ENCODE data around the gene EVX2. TPM values are rescaled to one million over a fixed set of nuclear protein-coding genes. Genes with fewer than 3 reads are reported as not detected.

Gene EVX2
- polyA plus RNA-seq, 4 donors = not detected

DNA sequence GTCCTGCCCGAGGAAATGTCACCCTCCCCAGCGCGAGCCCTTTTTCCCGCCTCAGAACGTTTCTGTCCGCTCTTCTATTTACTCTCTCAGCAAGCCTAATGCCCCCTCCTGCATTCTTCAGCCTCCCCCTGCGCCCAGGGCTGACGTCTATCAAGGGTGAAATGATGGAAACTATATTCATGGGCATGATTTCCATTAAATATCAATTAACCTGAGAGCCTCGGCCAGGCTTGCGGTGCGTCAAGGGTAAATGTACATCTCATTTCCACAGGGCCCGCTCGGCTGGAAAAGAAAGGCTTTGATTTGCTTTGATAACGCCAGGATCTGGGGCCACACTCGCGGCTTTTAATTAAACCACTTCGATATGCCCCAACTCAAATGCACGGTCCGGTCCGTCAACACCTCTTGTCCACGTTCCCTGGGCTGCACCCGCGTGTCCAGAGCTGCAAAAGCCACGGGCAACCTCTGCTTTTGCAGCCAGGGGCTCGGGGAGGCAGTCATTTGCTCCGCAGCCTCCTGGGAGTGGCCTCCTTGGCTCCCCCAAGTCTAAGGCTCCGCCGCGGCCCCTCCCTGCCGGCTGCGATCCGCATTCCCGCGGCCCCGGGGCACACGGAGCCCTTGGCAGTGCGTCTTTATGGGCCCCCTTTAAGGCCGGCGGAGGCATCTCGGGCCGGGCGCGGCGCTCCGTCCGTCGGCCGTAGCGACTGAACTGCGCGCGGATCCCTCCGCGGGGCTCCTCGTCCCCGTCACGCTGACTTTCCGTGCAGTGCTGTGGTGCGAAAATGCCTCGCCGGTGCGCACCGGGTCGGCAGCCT lies 45.4 kb upstream of the EVX2 start, which contains the start of gene HOXD8:
Gene HOXD8, plus strand, starts transcription at position 724 of the 815 bp plus-strand sequence. CDS start 662 bp downstream, outside the sequence.
- 3 to 5% (median 4%) methylated on average over 59 to 64 of the region's 64 CpGs for WGBS, 3 donors
- peak within 1 kb of the TSS in 2 of 3 donors; percentile 75 to 77 for H3K27ac ChIP-seq (ENCODE audit: low read depth in 1 of 3, low read length in 2 of 3)
- peak within 1 kb of the TSS; percentile 41 to 45 (median 44) for H3K4me3 ChIP-seq (ENCODE audit: low read depth in 1 of 3, low read length in 3 of 3)
- H3K27me3 ChIP-seq (ENCODE audit: control insufficient read depth in 3 of 3, insufficient read depth in 3 of 3, low read length in 3 of 3) = peaks cover 7 to 91% (median 37%) of the 10 kb centered on the region in 3 donors
- FAIRE-seq (no peak), DNase-seq (peak in 1 of 2 donors; percentile 76)
- peaks cover 0 to 2% (median 2%) of the 10 kb centered on the region in 3 donors for H3K4me1 ChIP-seq (ENCODE audit: control insufficient read depth in 3 of 3, insufficient read depth in 2 of 3, low read depth in 1 of 3, low read length in 2 of 3)
- H3K36me3 ChIP-seq (ENCODE audit: control insufficient read depth in 3 of 3, insufficient read depth in 2 of 3, low read depth in 1 of 3, low read length in 3 of 3) = no peaks in the 10 kb centered on the region
- H3K9me3 ChIP-seq (ENCODE audit: control insufficient read depth in 2 of 2, insufficient read depth in 1 of 2, low read depth in 1 of 2, low read length in 1 of 2) = no peaks in the 10 kb centered on the region

DNA sequence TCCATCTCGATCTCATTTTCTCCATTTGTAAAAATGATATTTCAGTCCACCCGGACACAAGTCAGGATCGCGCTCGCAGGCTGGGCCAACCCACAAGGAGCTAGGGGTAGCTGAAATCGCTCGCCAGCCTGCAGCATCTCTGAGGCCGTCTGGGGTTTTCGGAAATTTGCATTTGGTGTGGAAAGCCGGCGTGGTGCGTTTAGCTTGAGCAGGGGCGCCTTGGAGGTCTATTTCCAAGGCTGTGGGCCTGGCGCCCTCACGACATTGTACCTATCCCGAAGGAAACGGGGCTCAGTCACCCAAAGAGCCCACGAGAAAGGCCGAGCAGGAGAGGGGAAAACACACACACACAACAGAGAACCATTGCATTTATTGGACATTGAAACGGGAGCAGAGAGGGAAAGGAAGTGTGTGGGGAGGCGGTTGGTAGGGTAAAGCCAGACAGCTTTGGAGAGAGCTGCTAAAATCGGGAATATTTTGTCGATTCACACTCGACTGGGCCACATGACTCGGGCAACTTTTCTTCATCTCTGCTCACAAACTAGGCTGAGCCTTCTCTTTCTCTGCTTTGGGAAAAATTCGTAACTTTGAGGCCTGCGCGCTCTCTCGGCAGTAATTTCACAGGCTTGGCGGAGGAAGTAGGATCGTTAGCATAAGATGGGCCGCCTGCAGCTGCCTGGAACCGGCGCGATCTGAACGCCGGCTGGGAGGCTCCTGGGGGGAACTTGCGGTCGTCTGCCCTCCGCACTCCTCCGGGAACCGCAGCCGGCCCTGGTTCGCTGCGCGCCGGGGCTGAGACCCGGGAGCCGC lies 44.6 kb upstream of the EVX2 start:
- DNase-seq = peak in 1 of 2 donors; percentile 55
- 6 to 13% (median 11%) methylated on average over 45 to 49 of the region's 49 CpGs for WGBS, 3 donors
- Histone ChIP-seq H3K4me3 (ENCODE audit: low read depth in 1 of 3, low read length in 3 of 3) (peak overlapping the region in 1 of 3 donors; percentile 41), H3K27me3 (ENCODE audit: control insufficient read depth in 3 of 3, insufficient read depth in 3 of 3, low read length in 3 of 3) (peaks cover 7 to 91% (median 39%) of the 10 kb centered on the region in 3 donors), H3K27ac (ENCODE audit: low read depth in 1 of 3, low read length in 2 of 3) (peak overlapping the region in 2 of 3 donors; percentile 17 to 77), H3K4me1 (ENCODE audit: control insufficient read depth in 3 of 3, insufficient read depth in 2 of 3, low read depth in 1 of 3, low read length in 2 of 3) (peaks cover 0 to 2% (median 2%) of the 10 kb centered on the region in 3 donors), H3K36me3 (ENCODE audit: control insufficient read depth in 3 of 3, insufficient read depth in 2 of 3, low read depth in 1 of 3, low read length in 3 of 3) (no peaks in the 10 kb centered on the region), H3K9me3 (ENCODE audit: control insufficient read depth in 2 of 2, insufficient read depth in 1 of 2, low read depth in 1 of 2, low read length in 1 of 2) (no peaks in the 10 kb centered on the region)
- FAIRE-seq = no peak

DNA sequence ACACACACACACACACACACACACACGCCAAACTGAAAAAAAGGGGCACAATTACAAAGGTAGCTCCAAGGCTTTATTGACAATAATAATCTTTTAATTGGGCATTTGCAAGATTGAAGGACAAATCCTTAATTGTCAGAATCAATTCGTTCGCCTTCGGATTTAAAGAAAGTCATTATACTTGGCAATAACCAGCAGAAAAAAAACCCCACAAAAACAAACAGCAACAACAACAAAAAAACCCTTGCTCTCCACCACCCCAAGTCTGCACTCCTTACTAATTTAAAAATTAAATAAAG lies 44.0 kb upstream of the EVX2 start:
- no peak overlapping the region for H3K27ac ChIP-seq (ENCODE audit: low read depth in 1 of 3, low read length in 2 of 3)
- H3K36me3 ChIP-seq (ENCODE audit: control insufficient read depth in 3 of 3, insufficient read depth in 2 of 3, low read depth in 1 of 3, low read length in 3 of 3) = no peaks in the 10 kb centered on the region
- H3K9me3 ChIP-seq (ENCODE audit: control insufficient read depth in 2 of 2, insufficient read depth in 1 of 2, low read depth in 1 of 2, low read length in 1 of 2) = no peaks in the 10 kb centered on the region
- peaks cover 10 to 90% (median 42%) of the 10 kb centered on the region in 3 donors for H3K27me3 ChIP-seq (ENCODE audit: control insufficient read depth in 3 of 3, insufficient read depth in 3 of 3, low read length in 3 of 3)
- H3K4me1 ChIP-seq (ENCODE audit: control insufficient read depth in 3 of 3, insufficient read depth in 2 of 3, low read depth in 1 of 3, low read length in 2 of 3) = peaks cover 0 to 2% (median 2%) of the 10 kb centered on the region in 3 donors
- H3K4me3 ChIP-seq (ENCODE audit: low read depth in 1 of 3, low read length in 3 of 3) = no peak overlapping the region
- FAIRE-seq (no peak), DNase-seq (no peak)
- WGBS, 3 donors = 20 to 36% (median 31%) methylated on average over 4 of the region's 4 CpGs

DNA sequence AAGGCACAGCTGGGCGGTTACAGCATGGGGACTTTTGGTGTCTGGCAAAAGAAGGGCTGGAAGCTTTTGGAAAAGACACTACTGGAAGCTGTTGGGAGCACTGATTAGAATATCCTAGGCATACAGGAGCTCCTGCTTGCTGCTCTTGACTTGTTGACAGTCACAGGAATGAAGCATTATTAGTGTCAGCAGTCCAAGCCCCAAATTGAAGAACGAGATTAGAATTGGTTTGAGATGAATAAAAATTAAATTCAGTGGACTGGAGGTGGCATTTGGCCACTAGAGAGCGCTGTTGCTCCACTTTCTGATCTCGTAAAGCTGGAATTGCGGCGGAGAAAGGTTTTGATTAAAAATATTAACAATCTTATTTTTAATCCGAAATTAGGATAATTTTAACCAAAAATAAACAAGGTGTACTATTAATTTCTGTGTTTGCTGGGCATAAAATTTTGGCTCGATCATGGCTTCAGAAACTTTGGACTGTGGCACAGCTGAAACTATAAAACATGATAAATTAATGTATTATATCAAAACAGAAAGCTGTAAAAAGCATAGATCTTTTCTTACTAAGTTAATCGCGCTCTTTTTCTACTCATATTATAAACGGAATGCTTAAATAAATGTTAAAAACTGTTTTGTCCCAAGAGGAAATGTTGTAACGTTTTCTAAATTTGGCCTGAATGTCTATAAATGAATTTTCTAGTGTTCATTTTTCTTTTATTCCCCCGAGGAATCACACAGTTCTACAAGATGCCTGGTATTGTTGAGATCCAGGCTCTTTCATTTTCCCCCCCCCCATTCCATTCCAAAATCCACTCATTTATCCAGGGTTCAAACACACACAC lies 43.4 kb upstream of the EVX2 start:
- DNase-seq = peak; percentile 52 to 70
- H3K27me3 ChIP-seq (ENCODE audit: control insufficient read depth in 3 of 3, insufficient read depth in 3 of 3, low read length in 3 of 3) = peaks cover 11 to 89% (median 44%) of the 10 kb centered on the region in 3 donors
- no peak overlapping the region for H3K27ac ChIP-seq (ENCODE audit: low read depth in 1 of 3, low read length in 2 of 3)
- H3K4me1 ChIP-seq (ENCODE audit: control insufficient read depth in 3 of 3, insufficient read depth in 2 of 3, low read depth in 1 of 3, low read length in 2 of 3) = peaks cover 0 to 2% (median 2%) of the 10 kb centered on the region in 3 donors
- no peak overlapping the region for H3K4me3 ChIP-seq (ENCODE audit: low read depth in 1 of 3, low read length in 3 of 3)
- WGBS, 3 donors = 2 to 4% (median 3%) methylated on average over 13 of the region's 13 CpGs
- no peaks in the 10 kb centered on the region for H3K36me3 ChIP-seq (ENCODE audit: control insufficient read depth in 3 of 3, insufficient read depth in 2 of 3, low read depth in 1 of 3, low read length in 3 of 3)
- H3K9me3 ChIP-seq (ENCODE audit: control insufficient read depth in 2 of 2, insufficient read depth in 1 of 2, low read depth in 1 of 2, low read length in 1 of 2) = no peaks in the 10 kb centered on the region
- peak; percentile 44 for FAIRE-seq

DNA sequence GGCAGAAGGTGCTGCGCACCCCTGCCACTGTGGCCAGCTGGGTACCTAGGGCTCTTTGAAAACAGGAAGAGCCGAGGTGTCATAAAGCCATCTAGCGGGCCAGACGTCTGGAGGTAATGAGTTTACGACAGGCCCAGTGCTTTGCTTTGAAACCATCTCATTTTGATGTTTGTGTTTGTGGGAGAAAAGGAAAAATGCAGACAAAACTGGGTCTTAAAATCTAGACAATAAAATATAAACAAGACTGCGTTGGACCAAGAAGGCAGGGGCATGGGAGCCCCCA lies 42.0 kb upstream of the EVX2 start:
- Histone ChIP-seq H3K4me1 (ENCODE audit: control insufficient read depth in 3 of 3, insufficient read depth in 2 of 3, low read depth in 1 of 3, low read length in 2 of 3) (peaks cover 0 to 2% (median 2%) of the 10 kb centered on the region in 3 donors), H3K4me3 (ENCODE audit: low read depth in 1 of 3, low read length in 3 of 3) (no peak overlapping the region), H3K27ac (ENCODE audit: low read depth in 1 of 3, low read length in 2 of 3) (no peak overlapping the region), H3K36me3 (ENCODE audit: control insufficient read depth in 3 of 3, insufficient read depth in 2 of 3, low read depth in 1 of 3, low read length in 3 of 3) (no peaks in the 10 kb centered on the region), H3K9me3 (ENCODE audit: control insufficient read depth in 2 of 2, insufficient read depth in 1 of 2, low read depth in 1 of 2, low read length in 1 of 2) (no peaks in the 10 kb centered on the region), H3K27me3 (ENCODE audit: control insufficient read depth in 3 of 3, insufficient read depth in 3 of 3, low read length in 3 of 3) (peaks cover 13 to 91% (median 56%) of the 10 kb centered on the region in 3 donors)
- DNase-seq (no peak), FAIRE-seq (no peak)
- 13 to 28% (median 14%) methylated on average over 6 of the region's 6 CpGs for WGBS, 3 donors

DNA sequence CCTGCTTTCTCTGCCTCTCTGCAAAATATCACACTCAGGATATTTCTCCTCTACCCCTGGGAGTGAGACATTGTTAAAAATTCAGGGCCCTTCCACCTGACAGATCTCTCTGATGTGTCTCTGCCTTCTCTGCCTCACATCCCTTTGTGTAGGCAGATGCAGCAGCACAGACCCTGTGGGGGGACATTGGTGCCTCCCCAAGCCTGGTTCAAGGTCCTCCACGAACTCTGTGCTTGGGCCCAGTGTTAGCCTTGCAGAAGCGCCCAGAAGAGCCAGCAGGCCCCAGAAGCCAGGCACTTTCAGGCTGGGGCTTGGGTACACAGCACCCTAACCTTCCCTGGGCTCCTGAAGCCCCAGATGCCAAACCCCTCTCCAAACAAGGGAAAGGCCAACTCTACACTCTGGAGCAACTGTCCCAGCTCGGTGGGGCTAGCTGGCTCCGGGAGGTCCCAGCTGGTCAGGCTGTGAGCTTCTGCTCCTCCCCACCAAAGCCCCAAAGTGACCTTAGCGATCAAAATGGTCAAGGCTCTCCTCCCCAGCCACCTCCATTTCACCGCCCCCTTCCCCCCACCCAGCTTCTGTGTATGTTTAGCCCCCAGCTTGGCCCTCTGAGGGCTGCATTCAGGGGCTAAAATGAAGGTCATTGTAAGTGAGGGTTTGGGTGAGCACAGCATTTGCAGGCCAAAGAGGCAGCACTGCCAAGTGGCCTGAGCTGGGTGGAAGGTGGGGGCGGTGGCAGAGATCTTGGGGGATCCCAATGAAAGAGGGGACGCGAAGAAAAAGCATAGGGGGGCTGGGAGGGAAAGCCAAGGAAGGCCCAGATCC lies 41.4 kb upstream of the EVX2 start:
- H3K4me3 ChIP-seq (ENCODE audit: low read depth in 1 of 3, low read length in 3 of 3) = no peak overlapping the region
- peaks cover 0 to 2% (median 2%) of the 10 kb centered on the region in 3 donors for H3K4me1 ChIP-seq (ENCODE audit: control insufficient read depth in 3 of 3, insufficient read depth in 2 of 3, low read depth in 1 of 3, low read length in 2 of 3)
- FAIRE-seq = no peak
- DNase-seq = no peak
- WGBS, 3 donors = 14 to 35% (median 18%) methylated on average over 9 of the region's 9 CpGs
- H3K27me3 ChIP-seq (ENCODE audit: control insufficient read depth in 3 of 3, insufficient read depth in 3 of 3, low read length in 3 of 3) = peaks cover 10 to 93% (median 61%) of the 10 kb centered on the region in 3 donors
- H3K27ac ChIP-seq (ENCODE audit: low read depth in 1 of 3, low read length in 2 of 3) = no peak overlapping the region
- no peaks in the 10 kb centered on the region for H3K36me3 ChIP-seq (ENCODE audit: control insufficient read depth in 3 of 3, insufficient read depth in 2 of 3, low read depth in 1 of 3, low read length in 3 of 3)
- no peaks in the 10 kb centered on the region for H3K9me3 ChIP-seq (ENCODE audit: control insufficient read depth in 2 of 2, insufficient read depth in 1 of 2, low read depth in 1 of 2, low read length in 1 of 2)

DNA sequence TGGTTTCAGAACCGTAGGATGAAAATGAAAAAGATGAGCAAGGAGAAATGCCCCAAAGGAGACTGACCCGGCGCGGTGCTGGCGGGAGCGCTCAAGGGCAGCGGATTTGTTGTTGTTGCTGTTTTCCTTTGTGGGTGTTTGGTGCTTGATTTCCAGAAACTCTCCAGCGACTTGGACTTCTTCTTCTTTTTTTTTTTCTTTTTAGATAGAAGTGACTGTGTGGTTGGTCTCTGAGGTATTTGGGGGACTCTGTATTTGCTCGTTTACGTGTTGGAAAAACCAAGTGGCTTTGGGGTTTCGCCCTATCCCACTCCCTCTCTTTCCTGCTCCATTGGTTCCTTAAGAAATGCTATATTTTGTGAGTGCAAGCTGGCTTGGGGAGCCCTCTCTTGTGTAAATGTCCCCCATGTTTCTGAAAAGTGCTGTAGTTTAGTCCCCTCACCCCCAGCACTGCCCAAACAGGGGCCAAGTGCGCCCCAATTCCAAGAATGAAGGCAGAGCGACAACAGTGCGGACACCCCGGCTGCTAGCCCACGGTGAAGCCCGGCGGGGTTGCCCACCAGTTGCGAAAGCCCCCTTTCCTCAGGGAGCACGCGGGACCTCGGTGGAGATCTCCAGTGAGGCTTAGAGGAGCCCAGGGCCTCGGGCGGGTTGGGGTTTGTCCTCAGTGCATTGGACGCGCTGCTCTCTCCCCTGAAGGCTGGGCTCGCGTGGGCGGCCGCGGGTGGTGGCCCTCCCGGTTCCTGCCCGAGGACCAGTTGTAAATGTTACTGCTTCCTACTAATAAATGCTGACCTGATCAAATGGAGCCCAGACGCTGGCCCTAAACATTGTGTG lies 40.6 kb upstream of the EVX2 start:
- Histone ChIP-seq H3K4me3 (ENCODE audit: low read depth in 1 of 3, low read length in 3 of 3) (peak overlapping the region in 1 of 3 donors; percentile 37), H3K36me3 (ENCODE audit: control insufficient read depth in 3 of 3, insufficient read depth in 2 of 3, low read depth in 1 of 3, low read length in 3 of 3) (no peaks in the 10 kb centered on the region), H3K9me3 (ENCODE audit: control insufficient read depth in 2 of 2, insufficient read depth in 1 of 2, low read depth in 1 of 2, low read length in 1 of 2) (no peaks in the 10 kb centered on the region), H3K4me1 (ENCODE audit: control insufficient read depth in 3 of 3, insufficient read depth in 2 of 3, low read depth in 1 of 3, low read length in 2 of 3) (peaks cover 0 to 1% (median 0%) of the 10 kb centered on the region in 3 donors), H3K27ac (ENCODE audit: low read depth in 1 of 3, low read length in 2 of 3) (no peak overlapping the region), H3K27me3 (ENCODE audit: control insufficient read depth in 3 of 3, insufficient read depth in 3 of 3, low read length in 3 of 3) (peaks cover 14 to 96% (median 65%) of the 10 kb centered on the region in 3 donors)
- DNase-seq (no peak), FAIRE-seq (no peak)
- 13 to 17% (median 16%) methylated on average over 30 to 34 of the region's 34 CpGs for WGBS, 3 donors

Data from small intestine (tissue), 7 donors.